PC-9 (cell line): ENCODE results near the gene SNAPC3. TPM values are rescaled to one million over a fixed set of nuclear protein-coding genes. Genes with fewer than 3 reads are reported as not detected.

Experiments used
- BruUV-seq: library from RNA; stranded (reverse); fragments of 400-500 nt; replicated peaks from 2 replicates; lab custom pipeline; 2021; lab: Mats Ljungman, UMichigan
- CTCF ChIA-PET: fragments of 300-600 bp; sonication (Branson Sonifier 250); formaldehyde crosslinking; loops from one replicate; lab custom pipeline; 2022; ENCODE audit warnings: antibody characterized with exemption; lab: Charles Lee
- POLR2A ChIA-PET: fragments of 300-600 bp; sonication (Branson Sonifier 250); formaldehyde crosslinking; loops from one replicate; lab custom pipeline; 2022; ENCODE audit warnings: antibody characterized with exemption; ENCODE audit not compliant: unreplicated experiment; lab: Charles Lee
- DNase-seq, 2 experiments: peaks; one replicate each; pipeline versions ENCODE4 v3.0.0 to v3.0.0-alpha.2; 2015 to 2022; ENCODE audit warnings: mixed read lengths in 1 of 2
- H2AFZ ChIP-seq: fragments of 200-600 bp; sonication (generic); 2 replicates; pipeline ENCODE4 v1.8.1; 2017; ENCODE audit warnings: antibody characterized with exemption
- H3F3A ChIP-seq: fragments of 200-600 bp; sonication (generic); 2 replicates; pipeline ENCODE4 v1.8.1; 2017; ENCODE audit warnings: antibody characterized with exemption, mild to moderate bottlenecking, low read depth; ENCODE audit not compliant: insufficient read depth
- H3K27ac ChIP-seq: fragments of 200-600 bp; sonication (generic); 2 replicates; pipeline ENCODE4 v1.6.1; 2016; ENCODE audit warnings: mixed run types
- H3K27me3 ChIP-seq: fragments of 200-600 bp; sonication (generic); 2 replicates; pipeline ENCODE4 v1.6.1; 2016; ENCODE audit warnings: low read depth, mixed run types; ENCODE audit not compliant: insufficient read depth
- H3K36me3 ChIP-seq: fragments of 200-600 bp; sonication (generic); 2 replicates; pipeline ENCODE4 v1.6.1; 2016; ENCODE audit warnings: low read depth, mixed run types
- H3K4me1 ChIP-seq: fragments of 200-600 bp; sonication (generic); replicated peaks from 2 replicates; pipeline ENCODE4 v1.6.1; 2016; ENCODE audit warnings: mixed run types; ENCODE audit not compliant: insufficient read depth
- H3K4me2 ChIP-seq: fragments of 200-600 bp; sonication (generic); 2 replicates; pipeline ENCODE4 v1.6.1; 2017; ENCODE audit warnings: mixed run types
- H3K4me3 ChIP-seq: fragments of 200-600 bp; sonication (generic); 2 replicates; pipeline ENCODE4 v1.6.1; 2016; ENCODE audit warnings: mixed run types
- H3K79me2 ChIP-seq: fragments of 200-600 bp; sonication (generic); 2 replicates; pipeline ENCODE4 v1.6.1; 2017; ENCODE audit warnings: low read depth, mixed run types
- H3K9me2 ChIP-seq: fragments of 200-600 bp; sonication (generic); 2 replicates; pipeline ENCODE4 v1.8.1; 2017; ENCODE audit warnings: mild to moderate bottlenecking; ENCODE audit not compliant: insufficient read depth
- H3K9me3 ChIP-seq: fragments of 200-600 bp; sonication (generic); 2 replicates; pipeline ENCODE4 v1.8.1; 2016; ENCODE audit warnings: low read depth; ENCODE audit not compliant: insufficient read depth
- H4K20me1 ChIP-seq: fragments of 200-600 bp; sonication (generic); 2 replicates; pipeline ENCODE4 v1.8.1; 2017; ENCODE audit not compliant: insufficient read depth
- EZH2 ChIP-seq: fragments of 200-600 bp; sonication (generic); IDR thresholded peaks from 2 replicates; pipeline ENCODE4 v1.8.0; 2017; ENCODE audit warnings: antibody characterized with exemption, low read depth
- intact Hi-C: fragments of 100-400 bp; cut with micrococcal nuclease; formaldehyde crosslinking; loops from one replicate; pipeline ENCODE4 v1.10.0; 2022; ENCODE audit not compliant: unreplicated experiment
- total RNA-seq: library from RNA; stranded (reverse); gene quantifications from 2 replicates; pipeline ENCODE4 v1.2.3, GENCODE V29; 2021
- TF ChIP-seq, protein P1 (sequence below): fragments of 200-600 bp; sonication (generic); conservative IDR thresholded peaks from 2 replicates; pipeline ENCODE4 v1.6.1; 2017; ENCODE audit warnings: mixed run types, antibody characterized with exemption, mild to moderate bottlenecking, moderate library complexity

SNAPC3 gene
- total RNA-seq, 1 experiment from 2014 or later, result 11.3 TPM

DNA sequence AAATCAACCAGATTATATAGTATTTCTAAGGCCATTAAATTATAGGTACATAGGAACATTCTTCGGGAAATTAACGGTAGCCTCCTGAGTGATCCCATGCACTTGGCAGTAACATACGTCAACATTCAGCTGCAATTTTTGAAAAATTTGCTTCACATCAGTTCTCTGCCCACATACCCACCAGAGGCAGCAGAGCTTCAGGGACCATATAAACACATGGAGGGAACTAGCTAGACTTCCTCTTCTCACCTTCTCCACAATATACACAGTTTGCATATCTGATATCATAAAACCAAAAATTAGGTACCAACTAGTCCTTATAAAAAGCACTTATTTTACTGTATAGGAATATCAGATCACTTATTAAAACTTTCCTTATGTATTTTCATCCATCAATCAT is 83.2 kb downstream of the SNAPC3 start:
- BruUV-seq, result no TSS peak

DNA sequence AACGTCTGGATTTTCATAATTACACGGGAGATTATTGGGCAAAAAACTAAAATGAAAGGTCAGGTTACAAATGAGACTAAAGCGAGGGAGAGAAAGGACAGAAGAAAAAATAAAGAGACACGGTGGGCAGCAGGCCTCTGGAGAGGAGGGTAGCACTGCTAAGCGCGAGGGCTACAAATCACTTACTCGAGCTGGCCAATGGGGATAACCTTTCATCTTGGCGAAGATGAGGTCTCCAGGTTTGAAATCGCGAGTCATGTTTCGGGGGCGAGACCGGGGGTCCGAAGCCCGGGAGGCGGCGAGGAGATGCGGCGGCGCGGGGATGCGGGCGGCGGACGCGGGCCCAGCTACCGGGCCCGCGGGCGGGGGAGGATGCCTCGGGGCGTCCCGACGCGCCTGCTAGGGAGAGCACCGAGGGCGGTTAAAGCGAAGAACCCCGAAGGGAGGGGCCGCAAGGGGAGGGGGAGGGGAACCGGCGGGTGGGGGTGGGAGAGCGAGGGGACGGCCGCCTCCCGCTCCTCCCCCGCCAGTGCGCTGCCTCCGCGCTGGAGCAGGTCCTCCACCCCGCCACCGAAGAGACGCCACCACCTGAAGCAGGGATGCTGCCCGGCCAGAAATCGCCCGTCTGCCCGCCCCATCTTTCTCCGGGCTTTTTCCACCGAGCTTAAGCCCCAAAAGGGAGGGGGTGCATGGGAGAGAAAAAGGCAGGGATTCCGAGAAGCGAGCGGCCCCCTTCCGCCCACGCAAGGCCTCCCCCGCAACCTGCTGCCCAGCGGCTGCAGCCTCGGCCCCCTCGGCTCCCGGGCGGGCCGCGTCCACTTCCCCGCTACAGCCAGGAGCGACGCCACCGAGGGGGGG is 87.5 kb downstream of the SNAPC3 start:
- Histone ChIP-seq H3K4me3 (peak overlapping the region; percentile 68), H3K9me2 (no peaks in the 10 kb centered on the region), H3K79me2 (peaks cover 28% of the 10 kb centered on the region), H3K9me3 (no peaks in the 10 kb centered on the region), H3K4me2 (peak overlapping the region; percentile 81), H3F3A (no peaks in the 10 kb centered on the region), H3K27me3 (no peaks in the 10 kb centered on the region), H3K36me3 (no peaks in the 10 kb centered on the region), H3K4me1 (peaks cover 22% of the 10 kb centered on the region), H2AFZ (peak overlapping the region; percentile 80), H3K27ac (no peak overlapping the region; the same call in 1 of the 2 replicates), H4K20me1 (peaks cover 2% of the 10 kb centered on the region; the same call in 1 of the 2 replicates)
- TF ChIP-seq, protein P1, sequence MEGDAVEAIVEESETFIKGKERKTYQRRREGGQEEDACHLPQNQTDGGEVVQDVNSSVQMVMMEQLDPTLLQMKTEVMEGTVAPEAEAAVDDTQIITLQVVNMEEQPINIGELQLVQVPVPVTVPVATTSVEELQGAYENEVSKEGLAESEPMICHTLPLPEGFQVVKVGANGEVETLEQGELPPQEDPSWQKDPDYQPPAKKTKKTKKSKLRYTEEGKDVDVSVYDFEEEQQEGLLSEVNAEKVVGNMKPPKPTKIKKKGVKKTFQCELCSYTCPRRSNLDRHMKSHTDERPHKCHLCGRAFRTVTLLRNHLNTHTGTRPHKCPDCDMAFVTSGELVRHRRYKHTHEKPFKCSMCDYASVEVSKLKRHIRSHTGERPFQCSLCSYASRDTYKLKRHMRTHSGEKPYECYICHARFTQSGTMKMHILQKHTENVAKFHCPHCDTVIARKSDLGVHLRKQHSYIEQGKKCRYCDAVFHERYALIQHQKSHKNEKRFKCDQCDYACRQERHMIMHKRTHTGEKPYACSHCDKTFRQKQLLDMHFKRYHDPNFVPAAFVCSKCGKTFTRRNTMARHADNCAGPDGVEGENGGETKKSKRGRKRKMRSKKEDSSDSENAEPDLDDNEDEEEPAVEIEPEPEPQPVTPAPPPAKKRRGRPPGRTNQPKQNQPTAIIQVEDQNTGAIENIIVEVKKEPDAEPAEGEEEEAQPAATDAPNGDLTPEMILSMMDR, result no peak
- TF ChIP-seq EZH2, result no peak
- intact Hi-C loops, result loop anchor here (2.0 to 5.0 kb wide), 2 partner anchors 43 to 312 kb away; partner anchors contain the start of gene CCDC171
- DNase-seq, result peak in 1 of 2 experiments; percentile 7
- no TSS peak for BruUV-seq
- ChIA-PET CTCF (no interaction called here), POLR2A (no interaction called here)

More for the DNA sequence above, 83.2 kb downstream of the SNAPC3 start:
- Histone ChIP-seq H3K36me3 (no peaks in the 10 kb centered on the region), H3K9me3 (no peaks in the 10 kb centered on the region), H3K4me2 (no peak overlapping the region), H3K27ac (no peak overlapping the region), H2AFZ (no peak overlapping the region), H3K4me1 (peaks cover 14% of the 10 kb centered on the region), H4K20me1 (peaks cover 2% of the 10 kb centered on the region; the same call in 1 of the 2 replicates), H3K9me2 (no peaks in the 10 kb centered on the region), H3F3A (no peaks in the 10 kb centered on the region), H3K4me3 (no peak overlapping the region), H3K79me2 (peaks cover 28% of the 10 kb centered on the region), H3K27me3 (no peaks in the 10 kb centered on the region)
- ChIA-PET CTCF (no interaction called here), POLR2A (no interaction called here)
- intact Hi-C loops, result no loop called here
- TF ChIP-seq, protein P1, result no peak
- TF ChIP-seq EZH2, result no peak
- no peak for DNase-seq

DNA sequence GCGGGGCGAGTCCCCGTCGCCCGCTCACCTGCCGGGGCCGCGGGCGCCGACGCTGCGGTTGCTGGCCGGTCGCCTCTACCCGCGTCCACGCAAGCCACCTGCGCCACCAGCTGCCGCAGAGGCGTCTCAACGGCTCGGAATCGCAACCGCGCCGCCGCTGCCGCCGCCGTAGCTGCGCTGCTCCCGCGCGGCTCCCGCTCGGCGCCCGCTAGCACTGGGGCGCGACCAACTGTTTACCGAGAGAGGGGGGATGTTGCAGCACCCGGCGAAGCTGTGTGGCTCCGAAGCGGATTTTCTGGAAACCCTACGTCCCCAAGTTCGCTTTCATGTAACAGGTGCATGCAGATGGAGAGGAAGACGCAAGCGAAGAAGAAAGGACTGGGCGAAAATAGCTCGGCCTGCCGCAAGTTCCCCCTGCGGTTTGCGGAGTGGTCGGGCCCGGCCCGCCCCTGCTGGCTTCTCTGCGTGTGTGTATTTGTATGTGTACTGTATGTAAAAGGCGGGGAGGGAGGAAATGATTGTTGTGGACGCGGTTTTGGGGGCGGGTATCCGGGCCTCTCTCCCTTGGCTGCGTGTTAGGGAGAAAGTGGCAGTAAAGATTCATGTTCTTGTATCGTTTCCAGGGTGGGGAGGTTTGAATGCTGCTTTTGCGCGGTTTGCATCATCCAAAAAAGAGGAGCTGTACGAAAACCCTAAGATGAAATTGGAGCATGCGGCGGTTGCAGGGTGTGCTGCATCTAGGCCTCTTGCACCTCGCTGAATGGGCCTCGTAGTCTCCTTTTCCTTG is 88.3 kb downstream of the SNAPC3 start, which contains the start of gene PSIP1:
Gene PSIP1, minus strand, starts transcription at position 182 of the 787 bp plus-strand sequence. CDS start 782 bp downstream, outside the sequence.
- TSS peak; percentile 59 for BruUV-seq
- no peak for TF ChIP-seq EZH2
- TF ChIP-seq, protein P1, result no peak
- intact Hi-C loops, result loop anchor here (2.0 to 5.0 kb wide), 2 partner anchors 42 to 311 kb away; partner anchors contain the start of gene CCDC171
- Histone ChIP-seq H3F3A (no peaks in the 10 kb centered on the region), H3K4me2 (peak within 1 kb of the TSS; percentile 81), H3K9me3 (no peaks in the 10 kb centered on the region), H3K27me3 (no peaks in the 10 kb centered on the region), H4K20me1 (peaks cover 2% of the 10 kb centered on the region; the same call in 1 of the 2 replicates), H3K79me2 (peaks cover 28% of the 10 kb centered on the region), H3K4me3 (peak within 1 kb of the TSS; percentile 68), H3K27ac (peak within 1 kb of the TSS; percentile 91), H2AFZ (peak within 1 kb of the TSS; percentile 80), H3K36me3 (no peaks in the 10 kb centered on the region), H3K4me1 (peaks cover 22% of the 10 kb centered on the region), H3K9me2 (no peaks in the 10 kb centered on the region)
- DNase-seq, result peak; percentile 52 to 64
- POLR2A ChIA-PET, result interaction anchor here (0.7 to 0.9 kb wide), 2 partner anchors 39 to 41 kb away, joined by 5 to 7 read pairs; no protein-coding TSS in a partner anchor
- CTCF ChIA-PET, result no interaction called here
